SHP77 treated with DMSO at 0.1 percent for 48 hours (cell line): ENCODE data around the gene SPTBN1.

ENCODE experiments used
- DNase-seq: peaks from one replicate; lab custom pipeline; 2025; lab: John Stamatoyannopoulos, UW

Gene SPTBN1

DNA sequence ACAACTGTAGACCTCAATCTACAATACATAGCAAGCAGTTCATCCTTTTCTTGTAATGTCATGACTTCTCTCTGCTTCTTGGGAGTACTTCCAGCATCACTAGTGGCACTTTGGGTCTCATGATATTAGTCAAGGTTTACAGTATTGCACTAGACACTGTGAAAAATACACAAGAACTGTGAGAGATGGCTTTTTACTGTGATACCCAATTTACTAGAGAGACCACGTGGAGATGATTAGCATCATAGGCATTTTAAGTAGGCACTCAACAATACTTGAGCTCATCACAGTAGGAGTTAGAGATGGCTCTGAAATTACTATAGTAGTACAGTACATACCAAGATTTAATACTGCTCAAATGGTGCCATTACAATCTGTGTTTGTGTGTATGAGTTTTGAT lies 154.6 kb downstream of the SPTBN1 start:
- DNase-seq, result no peak

GRCh38 chr2:54611830-54612545 lies 155.9 kb downstream of the SPTBN1 start:
- DNase-seq, result no peak

GRCh38 chr2:54613386-54613785 lies 157.3 kb downstream of the SPTBN1 start:
- DNase-seq, result no peak

- DNase-seq, result no peak
Measured at GRCh38 chr2:54613794-54614257, 157.7 kb downstream of the SPTBN1 start.

DNA sequence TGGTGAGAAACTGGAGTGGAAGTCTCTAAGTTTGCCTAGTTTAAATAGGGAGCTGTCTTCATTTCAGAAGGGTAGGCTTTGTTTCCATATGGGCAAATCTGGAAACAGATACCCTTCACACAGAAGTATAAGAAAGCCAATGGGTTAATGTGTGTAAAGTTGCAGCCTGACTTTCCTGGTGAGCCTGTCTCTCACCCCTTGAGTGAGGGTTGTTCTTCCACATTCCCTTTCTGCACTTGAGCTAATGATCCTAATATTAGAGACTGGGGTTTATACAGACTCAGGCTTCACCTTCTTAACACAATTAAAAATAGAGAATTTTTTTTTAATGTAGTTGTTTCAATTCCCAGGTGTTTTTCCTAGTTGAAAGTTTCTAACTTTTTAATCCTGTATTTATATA lies 158.7 kb downstream of the SPTBN1 start:
- DNase-seq, result no peak

DNA sequence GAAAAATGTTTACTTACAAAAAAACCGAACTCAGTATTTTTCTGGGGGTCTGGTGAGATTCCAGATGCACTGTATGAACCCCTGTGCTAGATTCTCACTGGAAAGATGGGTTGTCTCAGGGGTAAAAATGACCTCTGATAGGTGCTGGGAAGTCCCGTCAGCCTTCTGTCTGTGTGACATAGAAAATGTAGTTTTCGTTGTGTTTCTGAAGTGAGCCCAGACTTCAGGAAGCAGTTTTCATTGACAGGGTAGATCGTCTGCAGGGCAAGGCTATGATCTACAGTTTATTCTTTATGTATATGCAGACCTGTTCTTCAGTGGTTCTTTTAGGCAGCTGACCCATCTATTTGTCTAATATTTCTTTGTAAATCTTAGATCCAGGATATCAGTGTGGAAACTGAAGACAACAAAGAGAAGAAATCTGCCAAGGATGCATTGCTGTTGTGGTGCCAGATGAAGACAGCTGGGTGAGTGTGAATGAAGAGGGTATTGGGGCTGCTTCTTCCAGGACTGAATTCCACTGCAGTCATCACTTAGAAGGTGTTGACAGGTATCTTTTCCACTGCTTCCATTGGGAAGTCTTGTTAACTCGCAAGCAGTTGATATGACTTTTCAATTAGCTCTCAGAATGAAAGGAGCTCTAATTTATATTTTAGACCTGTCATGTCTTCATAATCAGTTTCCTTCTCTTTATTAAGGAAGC lies 159.9 kb downstream of the SPTBN1 start:
- no peak for DNase-seq

- DNase-seq, result no peak
Measured at GRCh38 chr2:54617409-54617808, 161.3 kb downstream of the SPTBN1 start.

- DNase-seq, result no peak
Measured at GRCh38 chr2:54618646-54619565, 162.8 kb downstream of the SPTBN1 start.

GRCh38 chr2:54619660-54620231 lies 163.6 kb downstream of the SPTBN1 start:
- no peak for DNase-seq

GRCh38 chr2:54620948-54621347 lies 164.8 kb downstream of the SPTBN1 start:
- DNase-seq, result no peak

DNA sequence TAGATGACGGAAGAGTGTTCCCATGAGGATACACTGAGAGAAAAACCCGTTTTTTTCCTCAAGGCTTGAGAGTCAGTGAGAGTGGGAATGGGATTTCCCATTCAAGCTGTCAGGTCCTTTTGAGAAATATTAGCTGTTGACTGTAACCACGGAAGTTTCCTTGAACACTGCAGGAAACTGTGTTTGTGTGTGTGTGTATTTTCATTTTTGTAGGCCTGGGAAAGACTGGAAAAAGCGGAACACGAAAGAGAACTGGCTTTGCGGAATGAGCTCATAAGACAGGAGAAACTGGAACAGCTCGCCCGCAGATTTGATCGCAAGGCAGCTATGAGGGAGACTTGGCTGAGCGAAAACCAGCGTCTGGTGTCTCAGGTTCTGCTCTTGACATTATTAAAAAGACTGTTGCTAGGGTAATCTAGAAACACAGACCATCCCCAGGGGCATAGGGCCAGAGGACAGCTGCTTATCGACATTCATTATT lies 168.5 kb downstream of the SPTBN1 start:
- DNase-seq, result no peak

- DNase-seq, result no peak
Measured at GRCh38 chr2:54626131-54626530, 170.0 kb downstream of the SPTBN1 start.

DNA sequence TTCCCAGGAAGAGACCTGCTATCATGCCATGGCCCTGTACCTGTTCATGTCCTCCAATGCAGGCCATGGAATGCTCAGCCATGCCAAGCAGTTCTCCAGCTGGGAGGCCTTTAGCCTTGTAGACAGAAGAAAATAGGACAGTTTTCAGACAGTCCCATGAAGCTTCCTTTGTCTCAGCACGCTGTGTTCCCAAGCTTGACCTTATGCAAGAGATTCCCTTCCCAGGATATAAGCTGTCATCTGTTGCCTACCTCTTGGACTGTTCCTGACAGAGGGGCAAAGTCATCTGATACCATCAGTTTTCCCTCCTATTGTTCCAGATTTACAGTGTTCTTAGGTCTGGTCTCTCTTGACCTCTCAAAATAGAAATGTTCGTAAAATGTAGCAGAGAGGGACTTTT lies 170.8 kb downstream of the SPTBN1 start:
- DNase-seq, result no peak

DNA sequence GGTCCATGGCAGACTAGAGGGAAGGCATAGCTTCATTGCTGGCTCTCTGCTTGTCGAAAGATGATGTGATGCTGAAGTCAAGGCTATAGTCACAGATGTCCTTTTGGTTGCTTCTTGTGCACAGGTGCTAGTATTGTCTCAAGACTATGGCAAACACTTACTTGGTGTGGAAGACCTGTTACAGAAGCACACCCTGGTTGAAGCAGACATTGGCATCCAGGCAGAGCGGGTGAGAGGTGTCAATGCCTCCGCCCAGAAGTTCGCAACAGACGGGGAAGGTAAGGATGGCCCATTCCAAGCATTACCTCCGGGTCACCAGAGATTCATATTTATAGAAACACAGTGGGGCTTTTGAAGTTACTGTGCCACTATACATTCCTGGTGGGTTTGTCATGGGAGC lies 171.8 kb downstream of the SPTBN1 start:
- no peak for DNase-seq

GRCh38 chr2:54628418-54628817 lies 172.3 kb downstream of the SPTBN1 start:
- no peak for DNase-seq

GRCh38 chr2:54628957-54629356 lies 172.8 kb downstream of the SPTBN1 start:
- no peak for DNase-seq

DNA sequence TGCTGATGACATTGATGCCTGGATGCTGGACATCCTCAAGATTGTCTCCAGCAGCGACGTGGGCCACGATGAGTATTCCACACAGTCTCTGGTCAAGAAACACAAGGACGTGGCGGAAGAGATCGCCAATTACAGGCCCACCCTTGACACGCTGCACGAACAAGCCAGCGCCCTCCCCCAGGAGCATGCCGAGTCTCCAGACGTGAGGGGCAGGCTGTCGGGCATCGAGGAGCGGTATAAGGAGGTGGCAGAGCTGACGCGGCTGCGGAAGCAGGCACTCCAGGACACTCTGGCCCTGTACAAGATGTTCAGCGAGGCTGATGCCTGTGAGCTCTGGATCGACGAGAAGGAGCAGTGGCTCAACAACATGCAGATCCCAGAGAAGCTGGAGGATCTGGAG lies 173.3 kb downstream of the SPTBN1 start:
- DNase-seq, result no peak

GRCh38 chr2:54629914-54630857 lies 174.1 kb downstream of the SPTBN1 start:
- DNase-seq, result no peak

GRCh38 chr2:54630858-54631497 lies 174.9 kb downstream of the SPTBN1 start:
- no peak for DNase-seq

- DNase-seq, result no peak
Measured at GRCh38 chr2:54631755-54632154, 175.6 kb downstream of the SPTBN1 start.
